NCI-H1417 treated with DMSO at 0.1 percent for 48 hours (cell line): ENCODE data around the gene DDR1.
"Not testable (repeated sequence)": the region's sequence is repeated elsewhere in the genome, so short reads cannot be mapped to it uniquely, and the experiment has no call there.

Experiments
- DNase-seq: peaks from one replicate; lab custom pipeline; 2025; lab: John Stamatoyannopoulos, UW

Gene DDR1

GRCh38 chr6:30918670-30919069, 34.4 kb downstream of the DDR1 start:
- DNase-seq = no peak

- no peak for DNase-seq
Observed at GRCh38 chr6:30922447-30922852, 38.1 kb downstream of the DDR1 start.

GRCh38 chr6:30924040-30924627, 39.8 kb downstream of the DDR1 start:
- DNase-seq = not testable (repeated sequence)

GRCh38 chr6:30926644-30927043, 42.3 kb downstream of the DDR1 start:
- no peak for DNase-seq

- DNase-seq = not testable (repeated sequence)
Observed at GRCh38 chr6:30927080-30927479, 42.8 kb downstream of the DDR1 start.

- DNase-seq = no peak
Observed at GRCh38 chr6:30928677-30929076, 44.4 kb downstream of the DDR1 start.

GRCh38 chr6:30930506-30930905, 46.2 kb downstream of the DDR1 start:
- DNase-seq = no peak

GRCh38 chr6:30931272-30931671, 47.0 kb downstream of the DDR1 start:
- no peak for DNase-seq

GRCh38 chr6:30931969-30932645, 47.8 kb downstream of the DDR1 start, which contains the start of gene SFTA2:
SFTA2 (minus strand) TSS chr6:30932170; CDS start chr6:30932096, 74 bp downstream.
- DNase-seq = no peak

GRCh38 chr6:30932665-30933365, 48.5 kb downstream of the DDR1 start:
- no peak for DNase-seq

GRCh38 chr6:30935018-30935417, 50.7 kb downstream of the DDR1 start:
- DNase-seq = no peak

- DNase-seq = no peak
Observed at GRCh38 chr6:30937265-30937664, 52.9 kb downstream of the DDR1 start.

- DNase-seq = no peak
Observed at GRCh38 chr6:30938730-30939129, 54.4 kb downstream of the DDR1 start.

- no peak for DNase-seq
Observed at GRCh38 chr6:30939473-30939872, 55.2 kb downstream of the DDR1 start.

GRCh38 chr6:30940361-30940986, 56.2 kb downstream of the DDR1 start, which contains the start of gene MUCL3:
MUCL3 (plus strand) TSS chr6:30940973; CDS start chr6:30941000, 27 bp downstream.
- no peak for DNase-seq

- DNase-seq = no peak
Observed at GRCh38 chr6:30942338-30943060, 58.2 kb downstream of the DDR1 start.

GRCh38 chr6:30944051-30944450, 59.7 kb downstream of the DDR1 start:
- no peak for DNase-seq

- no peak for DNase-seq
Observed at GRCh38 chr6:30945281-30945680, 61.0 kb downstream of the DDR1 start.

- DNase-seq = no peak
Observed at GRCh38 chr6:30947231-30947630, 62.9 kb downstream of the DDR1 start.

- DNase-seq = no peak
Observed at GRCh38 chr6:30948811-30949210, 64.5 kb downstream of the DDR1 start.
